Ishikawa (cell line): ENCODE results near the gene SRGAP1.

ENCODE experiments used
- CEBPB ChIP-seq: IDR thresholded peaks from 2 replicates; pipeline ENCODE4 v1.6.1; 2012
- EP300 ChIP-seq: IDR thresholded peaks from 2 replicates; pipeline ENCODE4 v1.6.1; 2012; ENCODE audit warnings: borderline replicate concordance
- MAX ChIP-seq: IDR thresholded peaks from 2 replicates; pipeline ENCODE4 v1.6.1; 2012
- NFIC ChIP-seq: IDR thresholded peaks from 2 replicates; pipeline ENCODE4 v1.6.1; 2012
- REST ChIP-seq: IDR thresholded peaks from 2 replicates; pipeline ENCODE4 v1.6.1; 2012; ENCODE audit warnings: low read depth, mild to moderate bottlenecking
- TAF1 ChIP-seq: IDR thresholded peaks from 2 replicates; pipeline ENCODE4 v1.6.1; 2012; ENCODE audit warnings: low read depth, mild to moderate bottlenecking
- YY1 ChIP-seq: IDR thresholded peaks from 2 replicates; pipeline ENCODE4 v1.6.1; 2012; ENCODE audit warnings: low read depth

- TF ChIP-seq REST (no peak), TAF1 (no peak), EP300 (no peak), YY1 (no peak), NFIC (no peak), CEBPB (no peak), MAX (no peak)
Measured at GRCh38 chr12:63865448-63865847, 20.9 kb downstream of the SRGAP1 start.
